DMS53 treated with DMSO at 0.1 percent for 48 hours (cell line): ENCODE results near the gene TOR1AIP1.
"Not testable (repeated sequence)": the region's sequence is repeated elsewhere in the genome, so short reads cannot be mapped to it uniquely, and the experiment has no call there.

Source experiments
- DNase-seq: peaks from one replicate; lab custom pipeline; 2025; ENCODE audit not compliant: unreplicated experiment; lab: John Stamatoyannopoulos, UW

TOR1AIP1 gene

DNA sequence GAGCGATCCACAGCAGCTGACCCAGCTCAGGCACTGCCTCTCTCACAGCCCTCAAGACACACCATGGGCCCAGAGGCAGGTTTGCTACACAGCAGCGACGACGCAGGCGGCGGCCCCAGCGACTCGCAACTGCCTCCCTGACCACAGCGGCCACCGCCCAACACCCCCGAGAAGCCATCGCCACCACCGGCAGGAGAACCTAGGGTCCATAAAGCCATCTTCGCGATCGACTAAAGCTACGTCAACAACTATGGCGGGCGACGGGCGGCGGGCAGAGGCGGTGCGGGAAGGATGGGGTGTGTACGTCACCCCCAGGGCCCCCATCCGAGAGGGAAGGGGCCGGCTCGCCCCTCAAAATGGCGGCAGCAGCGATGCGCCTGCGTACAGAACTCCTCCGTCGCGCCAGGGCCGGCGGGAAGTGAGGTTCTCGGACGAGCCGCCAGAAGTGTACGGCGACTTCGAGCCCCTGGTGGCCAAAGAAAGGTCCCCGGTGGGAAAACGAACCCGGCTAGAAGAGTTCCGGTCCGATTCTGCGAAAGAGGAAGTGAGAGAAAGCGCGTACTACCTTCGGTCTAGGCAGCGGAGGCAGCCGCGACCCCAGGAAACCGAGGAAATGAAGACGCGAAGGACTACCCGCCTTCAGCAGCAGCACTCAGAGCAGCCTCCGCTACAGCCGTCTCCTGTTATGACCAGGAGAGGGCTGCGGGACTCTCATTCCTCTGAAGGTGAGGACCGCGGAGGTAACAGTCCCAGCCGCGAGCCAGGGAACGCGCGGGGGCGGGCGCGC, at the start of gene TOR1AIP1:
TSS of gene TOR1AIP1 (plus strand) at position 33 of the 787 bp plus-strand sequence. CDS start at position 251, 218 bp downstream.
- DNase-seq: peak; percentile 93

- DNase-seq: not testable (repeated sequence)
Observed at GRCh38 chr1:179836686-179837445, 45.2 kb upstream of the TOR1AIP1 start.

DNA sequence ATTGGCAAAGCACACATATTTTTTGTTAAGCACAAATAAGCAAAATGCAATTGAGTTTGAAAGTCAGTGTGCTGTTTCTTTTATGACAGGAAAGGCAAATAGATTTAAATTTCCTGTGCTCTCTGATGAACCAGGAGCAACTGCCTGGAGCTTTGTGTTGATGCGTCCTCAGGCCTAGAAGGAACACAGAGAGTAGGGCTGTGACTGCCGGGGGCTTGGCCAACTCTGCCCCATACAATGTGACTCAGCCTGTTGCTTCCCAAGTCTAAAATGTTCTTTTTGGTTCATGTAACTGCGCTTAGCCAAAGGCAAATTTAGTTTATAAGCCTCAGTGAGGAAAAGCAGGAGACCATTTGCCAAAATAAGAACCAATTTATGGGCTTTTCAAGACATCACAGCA, 42.0 kb upstream of the TOR1AIP1 start:
- no peak for DNase-seq

GRCh38 chr1:179848233-179848632, 33.9 kb upstream of the TOR1AIP1 start:
- no peak for DNase-seq

GRCh38 chr1:179853102-179853501, 29.0 kb upstream of the TOR1AIP1 start:
- DNase-seq: no peak

GRCh38 chr1:179855831-179856230, 26.3 kb upstream of the TOR1AIP1 start:
- not testable (repeated sequence) for DNase-seq

GRCh38 chr1:179856296-179856695, 25.8 kb upstream of the TOR1AIP1 start:
- peak; percentile 7 for DNase-seq

GRCh38 chr1:179857009-179857408, 25.1 kb upstream of the TOR1AIP1 start:
- DNase-seq: no peak

- DNase-seq: no peak
Observed at GRCh38 chr1:179860652-179861051, 21.4 kb upstream of the TOR1AIP1 start.

GRCh38 chr1:179865377-179865776, 16.7 kb upstream of the TOR1AIP1 start:
- DNase-seq: no peak

DNA sequence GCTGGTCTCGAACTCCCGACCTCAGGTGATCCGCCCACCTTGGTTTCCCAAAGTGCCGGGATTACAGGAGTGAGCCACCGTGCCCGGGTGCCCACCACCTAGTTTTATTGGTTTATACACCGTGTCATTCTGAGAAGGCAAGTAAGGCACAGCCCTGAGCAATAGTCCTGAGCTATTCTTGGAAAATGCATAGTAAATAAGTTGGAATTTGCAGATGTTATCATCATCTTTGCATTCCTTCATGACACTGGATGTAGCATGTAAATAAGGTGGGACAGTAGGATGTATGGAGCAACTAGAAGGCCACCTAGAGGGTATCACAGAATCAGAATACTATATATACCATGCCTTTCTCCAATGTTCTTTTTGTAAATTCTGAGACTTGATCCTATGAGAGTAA, 15.5 kb upstream of the TOR1AIP1 start:
- no peak for DNase-seq

DNA sequence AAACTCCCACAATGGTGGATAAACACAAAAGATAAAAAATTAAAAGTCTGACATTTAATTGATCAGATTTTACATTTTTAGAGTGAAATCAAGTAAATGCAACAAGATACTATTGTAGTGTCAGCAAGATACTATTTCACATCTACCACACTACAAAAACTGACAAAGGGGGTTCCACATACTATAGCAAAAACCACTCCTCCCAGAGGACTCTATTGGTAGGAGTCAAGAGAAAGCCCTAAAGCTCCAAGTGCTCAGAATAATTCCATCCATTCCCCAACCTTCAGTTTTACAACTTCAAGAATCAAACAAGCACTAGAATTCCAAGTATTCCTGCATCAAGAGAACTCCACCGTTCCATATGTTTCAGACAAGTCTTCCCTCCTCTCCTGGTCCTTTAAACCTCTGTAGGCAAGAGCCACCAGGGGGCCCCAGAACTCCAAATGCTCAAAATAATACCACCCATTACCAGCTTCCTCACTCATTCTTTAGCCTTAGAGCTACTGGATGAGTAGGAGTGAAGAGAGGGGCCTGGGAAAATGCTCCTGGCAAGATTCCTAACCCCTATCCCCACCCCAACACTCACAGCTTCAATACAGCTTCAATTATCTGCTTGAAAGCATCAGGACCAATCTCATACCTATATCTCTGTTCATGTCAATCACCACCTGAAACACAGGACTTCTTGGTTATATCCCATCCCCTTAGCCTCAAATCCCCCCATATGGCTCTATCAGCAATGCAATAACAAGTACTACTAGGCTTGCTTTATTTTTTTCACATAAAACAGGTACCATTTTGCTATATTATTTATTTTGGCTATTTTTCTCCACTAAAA, 14.4 kb upstream of the TOR1AIP1 start:
- DNase-seq: peak; percentile 24

- DNase-seq: no peak
Observed at GRCh38 chr1:179870870-179871269, 11.2 kb upstream of the TOR1AIP1 start.

- DNase-seq: no peak
Observed at GRCh38 chr1:179871940-179872339, 10.1 kb upstream of the TOR1AIP1 start.

DNA sequence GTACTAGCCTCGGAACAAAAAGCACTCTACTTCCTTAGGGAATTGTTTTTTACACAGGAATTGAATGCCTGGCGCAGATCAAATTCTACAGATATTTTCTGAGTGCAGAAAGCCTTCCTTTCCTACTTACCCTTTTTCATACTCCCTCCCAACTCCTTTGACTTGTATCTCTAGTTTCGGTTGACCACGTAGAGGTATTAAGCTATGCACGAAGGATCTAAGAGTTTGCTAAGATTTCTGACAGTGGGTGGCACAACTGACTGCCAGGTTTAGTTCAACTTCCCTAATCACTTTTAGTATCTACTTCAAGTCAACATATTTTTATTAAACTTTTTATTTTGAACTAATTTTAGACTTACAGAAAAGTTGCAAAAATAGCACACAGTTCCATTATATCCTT, 9.5 kb upstream of the TOR1AIP1 start:
- no peak for DNase-seq

GRCh38 chr1:179873438-179873851, 8.6 kb upstream of the TOR1AIP1 start:
- DNase-seq: peak; percentile 65

GRCh38 chr1:179875596-179876299, 6.3 kb upstream of the TOR1AIP1 start:
- DNase-seq: no peak

DNA sequence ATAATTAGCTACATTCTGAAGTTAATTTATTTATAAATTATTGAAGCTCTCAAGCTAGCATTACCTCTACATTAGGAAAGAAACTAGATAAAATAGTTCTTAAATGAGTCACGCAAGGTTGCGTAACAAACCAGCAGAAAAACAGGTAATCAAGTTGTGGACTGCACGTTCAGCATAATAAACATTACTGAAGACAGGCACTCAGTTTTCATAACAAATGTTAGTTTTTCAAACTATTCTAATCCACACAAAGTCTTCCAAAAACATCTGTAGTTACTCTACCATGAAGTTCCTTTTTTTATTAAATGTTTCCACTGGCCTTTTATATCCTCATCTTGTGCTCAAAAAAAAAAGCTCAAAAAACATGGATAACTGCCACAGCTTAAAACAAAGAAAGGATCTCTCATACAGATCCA, 5.8 kb upstream of the TOR1AIP1 start:
- DNase-seq: no peak

DNA sequence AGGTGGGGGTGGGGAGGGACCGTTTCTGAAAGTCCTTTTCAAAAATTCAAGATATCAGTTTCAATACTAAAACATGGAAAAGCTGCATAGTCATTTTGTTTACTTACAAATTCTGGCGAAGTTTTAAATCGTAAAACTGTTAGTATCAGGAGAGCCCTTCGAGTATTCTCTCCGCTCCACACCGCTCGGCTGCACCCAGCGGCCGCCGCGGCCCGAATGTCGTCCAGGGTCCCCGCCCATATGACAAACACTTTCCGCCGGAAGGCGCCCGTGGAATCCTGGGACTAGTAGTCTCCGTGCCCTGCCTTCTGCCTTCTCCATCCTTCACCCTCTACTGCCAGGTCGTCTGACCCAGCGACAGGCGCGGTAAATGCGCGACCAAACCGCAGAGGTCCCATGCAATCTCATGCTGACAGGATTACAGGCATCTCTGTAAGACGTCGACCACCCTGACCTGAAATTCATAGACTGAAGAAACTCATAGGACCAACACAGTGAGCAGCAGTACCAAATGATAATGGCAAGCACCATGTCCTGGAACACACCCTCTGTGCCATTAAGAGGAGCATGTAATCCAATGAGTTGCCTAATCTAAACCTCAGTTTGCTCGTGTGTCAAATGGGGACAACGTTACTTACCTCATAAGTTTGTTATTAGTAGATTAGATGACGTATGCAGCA, 4.4 kb upstream of the TOR1AIP1 start, which contains the start of gene TOR1AIP2:
TSS of gene TOR1AIP2 (minus strand) at position 218 of the 680 bp plus-strand sequence. CDS start 25,138 bp downstream, outside the sequence.
- DNase-seq: peak; percentile 85

DNA sequence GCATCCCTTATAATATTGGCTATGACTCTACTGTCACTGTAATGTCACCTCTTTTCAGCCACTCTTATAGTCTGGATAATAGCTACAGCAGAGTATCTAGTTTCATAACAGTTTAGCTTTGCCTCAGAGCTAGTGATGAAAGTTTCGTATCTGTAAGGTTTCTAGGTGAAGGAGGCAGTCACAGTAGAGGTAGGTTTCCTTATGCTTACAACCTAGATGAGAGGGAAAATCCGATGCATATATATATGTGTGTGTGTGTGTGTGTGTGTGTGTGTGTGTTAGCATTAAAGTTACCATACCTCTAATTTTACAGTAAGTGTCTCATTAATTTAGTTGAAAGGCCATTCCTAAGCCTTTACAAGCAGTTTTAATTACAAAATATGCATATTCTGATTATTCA, 2.3 kb upstream of the TOR1AIP1 start:
- DNase-seq: no peak
